GM12892 (cell line): ENCODE results near the gene MAP1B.

Source experiments
- POLR2A ChIP-seq: IDR thresholded peaks from 2 replicates; pipeline ENCODE4 v1.6.1; 2011; ENCODE audit warnings: low read depth, low read length, control low read depth
- POLR2AphosphoS5 ChIP-seq: IDR thresholded peaks from 2 replicates; pipeline ENCODE4 v1.6.1; 2011; ENCODE audit warnings: low read depth, low read length, control low read depth
- TAF1 ChIP-seq: IDR thresholded peaks from 2 replicates; pipeline ENCODE4 v1.6.1; 2011; ENCODE audit warnings: low read depth, mild to moderate bottlenecking, control low read depth, low read length, borderline replicate concordance

- TF ChIP-seq POLR2AphosphoS5 (no peak), POLR2A (no peak), TAF1 (no peak)
Observed at GRCh38 chr5:72133212-72133990, 26.1 kb downstream of the MAP1B start.
